Measurements from ENCODE around the gene ABLIM2. TPM values are rescaled to one million over a fixed set of nuclear protein-coding genes. Genes with fewer than 3 reads are reported as not detected.

Gene ABLIM2
- total and polyA plus RNA-seq, 2 of the 4 experiments (the other 2 are of a cell fraction): under 0.01 to 0.10 TPM

GRCh38 chr4:7924570-7924969 is 234.0 kb downstream of the ABLIM2 start:
- H3K4me2 ChIP-seq (ENCODE audit: low read depth, low read length): no peak overlapping the region; the same call in 1 of the 2 replicates
- dilution Hi-C loops (cut with HindIII; ENCODE audit: low sequenced_read_pairs, unreplicated experiment): no loop called here

More at GRCh38 chr4:7924570-7924969, 234.0 kb downstream of the ABLIM2 start:
- no peak overlapping the region for H4K5ac ChIP-seq (ENCODE audit: low read depth, low read length)
- no peak overlapping the region for H3K4me3 ChIP-seq (ENCODE audit: insufficient read depth, low read depth, low read length)
- no peak overlapping the region for H2AK9ac ChIP-seq (replicated peaks; ENCODE audit: low read depth, low read length, poor library complexity)
- no peaks in the 10 kb centered on the region for H3K9me3 ChIP-seq (ENCODE audit: control insufficient read depth, insufficient read depth, low read length)
- peak overlapping the region; percentile 21 for H3K27ac ChIP-seq (ENCODE audit: insufficient read depth, low read length)
- H3K14ac ChIP-seq (replicated peaks; ENCODE audit: low read depth, low read length): peak overlapping the region; percentile 15; the same call in 1 of the 2 replicates
- H3K36me3 ChIP-seq (ENCODE audit: control insufficient read depth, insufficient read depth, low read length): peaks cover 11% of the 10 kb centered on the region
- H4K20me1 ChIP-seq (ENCODE audit: insufficient read depth, low read length): peaks cover 88% of the 10 kb centered on the region
- peaks cover 33% of the 10 kb centered on the region for H3K4me1 ChIP-seq (ENCODE audit: control insufficient read depth, insufficient read depth, low read length)
- peak overlapping the region; percentile 17; the same call in 1 of the 3 replicates for H2BK15ac ChIP-seq (ENCODE audit: low read depth, low read length)
- in situ Hi-C loops (cut with MboI; ENCODE audit: low sequenced_read_pairs) (no loop called here), intact Hi-C loops (cut with micrococcal nuclease) (no loop called here)
- H2AK5ac ChIP-seq (ENCODE audit: low read depth, low read length): peak overlapping the region; percentile 41; the same call in 1 of the 2 replicates
- no peak overlapping the region for H3K18ac ChIP-seq (ENCODE audit: low read depth, low read length)
- peaks cover 8 to 76% of the 10 kb centered on the region in 2 experiments for H3K79me1 ChIP-seq (ENCODE audit: low read depth in 1 of 2, low read length in 2 of 2)
- no peak overlapping the region for H3K9ac ChIP-seq (ENCODE audit: low read depth, low read length)
- H2BK5ac ChIP-seq (ENCODE audit: low read depth, low read length, poor library complexity, severe bottlenecking): peak overlapping the region; percentile 31
- POLR2A ChIA-PET (ENCODE audit: unreplicated experiment): interaction anchor here (0.6 kb wide), 1 partner anchor 220 kb away, joined by 5 read pairs; no protein-coding TSS in a partner anchor
- H3K27me3 ChIP-seq (ENCODE audit: control insufficient read depth, insufficient read depth, low read length): no peaks in the 10 kb centered on the region
- BruUV-seq (replicated peaks): no TSS peak
- H3K56ac ChIP-seq (ENCODE audit: extremely low read depth, insufficient read depth, low read length): no peak overlapping the region
- TF ChIP-seq USF2 (IDR thresholded peaks at IDR 0.05; ENCODE audit: low read depth, low read length) (peak; percentile 16; the same call in 1 of the 2 replicates), MAFK (IDR thresholded peaks at IDR 0.05; ENCODE audit: low read depth, low read length) (no peak)
- H2BK120ac ChIP-seq (ENCODE audit: low read depth, low read length): 0 out of 2 replicates have a peak overlapping the region, but pooled peaks have one; percentile 27
- CTCF ChIA-PET: interaction anchor here (1.1 to 2.8 kb wide), 2 partner anchors 10 to 120 kb away, joined by 3 to 10 read pairs; no protein-coding TSS in a partner anchor
- H2AFZ ChIP-seq (replicated peaks; ENCODE audit: low read length, poor library complexity): no peak overlapping the region
- DNase-seq (no peak), ATAC-seq (ENCODE audit: low read depth) (peak; percentile 49)
- WGBS, 2 experiments (ENCODE audit: extremely low coverage in 2 of 2, insufficient read length in 1 of 2): 38% methylated on average over 2 of the region's 4 CpGs; no CpG with 5 or more reads in 1 of the 2 experiments
- H4K8ac ChIP-seq (ENCODE audit: low read depth in 2 of 2, low read length in 2 of 2): no peak overlapping the region
- peak overlapping the region; percentile 33; the same call in 1 of the 2 replicates for H3K23ac ChIP-seq (ENCODE audit: low read depth, low read length)
- H3K9me1 ChIP-seq (ENCODE audit: insufficient read depth, low read length): peaks cover 22% of the 10 kb centered on the region
- H3K4ac ChIP-seq (ENCODE audit: low read depth, low read length): peak overlapping the region; percentile 68
- no peak overlapping the region for H2BK20ac ChIP-seq (ENCODE audit: low read depth, low read length)
- 0 out of 2 replicates have a peak overlapping the region, but pooled peaks have one; percentile 8 for H4K91ac ChIP-seq (ENCODE audit: insufficient read depth, low read depth, low read length)
